Measurements from ENCODE around the gene SERTM1.
A peak's percentile ranks its signal among the peaks of the same experiment; 100 is the strongest.

Gene SERTM1

DNA sequence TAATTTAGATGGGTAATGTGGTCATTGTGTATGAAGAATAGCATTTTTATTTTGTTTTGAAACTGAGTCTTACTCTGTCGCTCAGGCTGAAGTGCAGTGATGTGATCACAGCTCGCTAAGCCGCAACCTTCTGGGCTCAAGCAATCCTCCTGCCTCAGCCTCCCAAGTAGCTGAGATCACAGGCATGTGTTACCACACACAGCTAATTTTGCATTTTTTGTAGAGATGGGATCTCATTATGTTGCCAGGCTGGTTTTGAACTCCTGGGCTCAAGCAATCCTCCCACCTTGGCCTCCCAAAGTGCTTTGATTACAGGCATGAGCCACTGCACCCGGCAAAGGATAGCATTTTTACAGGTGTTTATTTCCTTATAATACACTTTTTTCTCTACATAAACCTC, 36.6 kb downstream of the SERTM1 start:
- DNase-seq (ENCODE audit: low spot score): no peak
- FAIRE-seq: no peak

DNA sequence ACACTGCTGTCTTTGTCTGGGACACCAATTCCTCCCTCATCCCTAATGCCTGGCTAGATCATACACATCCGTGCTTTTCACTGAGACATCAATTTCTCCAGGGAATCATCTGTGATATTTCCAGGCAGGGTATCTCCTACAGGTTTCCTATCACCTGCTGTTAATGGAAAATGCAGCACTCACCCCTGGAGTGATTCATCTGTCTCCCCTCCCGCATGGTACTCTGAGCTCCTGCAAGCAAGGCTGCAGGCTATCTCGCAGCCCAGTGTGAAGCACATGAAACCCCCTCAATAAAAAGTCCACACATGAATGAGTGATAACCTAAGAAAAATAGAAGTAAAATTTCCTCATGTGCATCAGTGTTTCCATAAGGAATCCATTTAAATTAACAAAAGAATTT, 38.5 kb downstream of the SERTM1 start:
- no peak for DNase-seq (ENCODE audit: low spot score)
- FAIRE-seq: no peak

DNA sequence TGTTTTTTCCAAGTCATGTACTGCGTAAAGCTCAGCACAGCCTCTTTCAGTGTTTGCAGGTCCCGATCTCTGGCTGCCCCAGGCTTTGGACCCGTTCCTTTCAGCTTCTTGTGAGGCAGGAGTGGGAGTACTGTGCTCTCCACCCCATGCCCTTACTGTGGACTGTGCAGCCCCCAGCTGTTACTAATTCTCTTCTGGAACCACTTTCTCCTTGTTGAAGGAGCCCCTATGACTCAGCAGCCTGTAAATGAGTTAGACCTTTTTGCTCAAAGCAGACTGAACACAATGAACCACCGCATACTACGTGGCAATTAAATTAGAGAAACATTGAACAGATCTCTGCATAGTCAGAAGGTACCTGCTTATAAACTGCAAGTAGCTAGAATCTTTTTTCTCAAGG, 39.0 kb downstream of the SERTM1 start:
- peak; percentile 14 for DNase-seq (ENCODE audit: low spot score)
- no peak for FAIRE-seq

DNA sequence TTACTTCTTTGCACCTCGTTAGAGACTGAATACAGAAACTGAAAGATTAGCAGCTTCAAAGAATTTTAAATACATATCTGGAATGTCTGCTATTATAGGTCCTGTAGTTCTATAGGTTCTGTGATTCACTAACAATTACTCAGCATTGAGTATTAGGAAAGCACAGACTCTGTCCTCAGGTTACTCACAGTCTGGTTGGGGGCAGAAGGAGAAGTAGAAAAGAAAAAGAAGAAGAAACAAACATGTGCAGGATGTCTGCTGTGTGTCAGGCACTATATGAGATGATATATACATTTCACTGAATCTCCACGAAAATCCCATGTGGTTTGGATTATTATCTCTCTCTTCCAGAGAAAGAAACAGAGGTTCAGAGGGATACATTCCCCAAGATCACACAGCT, 40.1 kb downstream of the SERTM1 start:
- DNase-seq (ENCODE audit: low spot score) (no peak), FAIRE-seq (no peak)

DNA sequence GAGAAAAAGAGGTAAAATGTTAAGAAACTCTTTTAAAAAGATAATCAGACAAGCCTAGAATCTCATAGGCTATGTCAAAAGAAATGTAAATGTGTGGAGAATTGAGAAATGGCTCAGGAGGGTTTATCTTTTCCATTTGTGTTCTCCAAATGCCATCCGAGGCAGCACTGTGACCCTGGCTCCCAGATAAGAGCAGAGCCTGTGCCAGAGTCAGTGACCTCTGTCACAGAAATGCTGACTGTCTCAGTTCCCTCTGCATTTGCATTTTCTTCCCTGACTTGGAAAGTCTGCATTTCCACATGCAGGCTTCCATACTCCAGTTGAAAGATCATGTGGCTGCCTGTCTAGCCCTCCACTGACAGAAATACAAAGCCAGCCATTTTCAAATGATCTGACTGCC, 42.0 kb downstream of the SERTM1 start:
- FAIRE-seq: no peak

DNA sequence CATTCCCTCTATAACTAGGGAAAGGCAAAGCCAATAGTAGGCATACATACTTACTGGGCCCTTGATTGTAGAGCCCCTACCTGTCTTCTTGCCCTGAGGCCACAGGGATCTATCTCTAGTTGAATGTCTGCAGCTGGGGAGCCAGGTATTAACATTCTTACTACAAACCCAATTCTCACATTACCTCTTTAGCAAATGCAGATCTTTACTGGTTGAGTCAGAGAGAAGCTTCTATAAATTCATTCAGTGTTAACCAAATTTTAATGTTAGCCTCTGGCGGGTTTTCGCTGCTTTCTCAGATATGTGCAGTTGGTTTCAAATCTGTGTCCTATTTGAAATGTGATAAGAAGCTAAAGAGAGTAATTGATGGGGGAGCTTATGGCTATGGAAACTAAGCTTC, 43.2 kb downstream of the SERTM1 start:
- no peak for DNase-seq (ENCODE audit: low spot score)
- no peak for FAIRE-seq

More for the DNA sequence above, 42.0 kb downstream of the SERTM1 start:
- no peak for DNase-seq (ENCODE audit: low spot score)

DNA sequence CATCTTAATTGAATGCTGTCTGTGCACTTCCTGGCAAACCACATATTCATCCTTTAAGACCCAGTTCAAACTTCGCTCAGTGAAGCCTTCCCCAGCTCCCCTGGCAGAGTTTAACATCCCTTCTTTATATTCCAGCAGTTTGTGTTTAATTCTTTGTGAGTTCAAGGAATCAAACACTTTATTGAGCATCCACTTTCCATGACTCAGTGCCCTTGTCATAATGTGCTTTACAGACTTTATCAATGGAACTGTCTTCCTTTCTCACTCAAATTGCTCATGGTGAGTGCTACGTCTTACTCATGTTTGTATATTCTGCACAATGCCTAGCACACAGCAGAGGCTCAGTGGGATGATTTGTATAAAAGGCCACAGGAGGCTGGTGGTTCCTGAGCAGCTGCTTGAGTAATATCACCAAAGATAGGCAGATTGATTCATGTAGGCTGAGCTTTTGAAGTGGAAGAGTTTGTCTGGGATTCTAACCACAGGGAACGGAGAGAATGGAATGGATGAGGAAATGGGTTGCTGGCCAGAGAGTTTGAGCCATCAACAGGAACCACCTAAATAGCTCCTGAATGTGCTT, 44.2 kb downstream of the SERTM1 start:
- DNase-seq (ENCODE audit: low spot score) (no peak), FAIRE-seq (no peak)

DNA sequence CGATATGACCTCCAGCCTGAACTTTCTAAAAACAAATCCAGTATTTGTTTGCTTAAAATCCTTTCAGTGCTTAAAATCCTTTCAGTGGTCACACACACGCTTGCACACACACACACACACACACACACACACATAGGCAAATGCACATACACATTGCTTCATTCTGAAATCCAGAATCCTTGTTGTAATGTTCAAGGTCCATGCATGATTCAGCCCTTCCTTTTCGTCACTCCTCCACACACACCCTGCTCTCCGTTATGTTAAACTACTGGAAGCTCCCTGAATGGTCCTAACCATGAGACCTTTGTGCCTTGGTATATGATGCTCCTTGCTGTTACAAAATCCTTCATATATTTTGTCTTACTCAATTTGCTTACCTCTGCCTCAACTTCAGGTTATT, 44.9 kb downstream of the SERTM1 start:
- DNase-seq (ENCODE audit: low spot score): no peak
- FAIRE-seq: no peak

DNA sequence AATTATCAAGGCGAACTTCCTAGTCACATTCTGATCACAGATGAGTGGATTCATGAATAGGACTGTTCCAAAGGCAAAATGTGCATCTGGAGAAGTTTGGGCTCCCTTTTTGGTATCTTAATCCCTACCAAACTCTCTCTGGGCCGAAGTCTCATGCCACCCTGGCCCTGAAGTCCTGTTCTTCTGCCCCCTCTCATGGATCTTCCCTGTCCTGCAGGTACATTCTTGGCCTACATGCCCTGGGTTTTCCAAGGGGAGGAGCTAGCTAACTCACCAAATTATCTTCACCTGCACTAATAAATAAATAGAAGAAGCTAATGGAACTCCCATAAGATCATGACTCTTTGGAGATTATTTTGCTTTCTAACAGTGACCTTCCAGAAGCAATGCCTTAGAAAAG, 50.3 kb downstream of the SERTM1 start:
- DNase-seq (ENCODE audit: low spot score): no peak
- no peak for FAIRE-seq

DNA sequence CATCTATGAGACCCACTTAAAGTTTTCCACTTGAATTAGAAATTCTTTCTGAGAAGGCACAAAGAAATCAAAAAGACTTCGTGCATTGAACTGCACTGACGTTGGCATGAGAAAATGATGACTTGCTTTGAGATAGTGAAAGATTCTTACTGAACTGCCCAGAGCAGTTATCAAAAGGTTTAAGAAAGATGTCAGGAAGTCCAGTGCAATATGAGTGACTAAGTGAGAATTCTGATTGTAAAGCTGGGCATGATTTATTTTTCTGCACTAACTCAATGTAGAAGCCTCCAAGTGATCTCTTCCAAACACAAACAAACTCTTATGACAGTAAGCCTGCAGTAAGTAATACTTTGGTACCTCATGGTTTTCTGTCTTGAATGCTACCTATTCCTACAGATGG, 52.1 kb downstream of the SERTM1 start:
- DNase-seq (ENCODE audit: low spot score) (no peak), FAIRE-seq (no peak)

DNA sequence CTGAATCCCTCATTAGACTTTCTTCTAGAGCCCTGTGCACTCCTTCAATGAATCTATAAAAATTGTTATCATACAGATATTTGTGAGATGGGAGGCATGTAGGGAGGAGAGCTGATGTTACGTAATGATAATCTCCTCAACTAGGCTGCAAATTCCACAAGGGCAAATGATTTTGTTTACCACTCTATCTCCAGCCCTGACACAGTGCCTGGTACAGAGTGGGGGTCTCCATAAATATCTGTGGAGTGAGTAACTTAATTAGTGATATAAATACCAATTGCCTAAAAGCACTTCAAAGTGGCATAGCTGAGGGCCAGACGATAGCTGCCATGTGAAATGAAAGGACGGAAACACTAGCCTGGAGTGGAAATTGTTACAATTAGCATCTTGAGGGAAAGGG, 54.2 kb downstream of the SERTM1 start:
- FAIRE-seq: no peak
- no peak for DNase-seq (ENCODE audit: low spot score)

DNA sequence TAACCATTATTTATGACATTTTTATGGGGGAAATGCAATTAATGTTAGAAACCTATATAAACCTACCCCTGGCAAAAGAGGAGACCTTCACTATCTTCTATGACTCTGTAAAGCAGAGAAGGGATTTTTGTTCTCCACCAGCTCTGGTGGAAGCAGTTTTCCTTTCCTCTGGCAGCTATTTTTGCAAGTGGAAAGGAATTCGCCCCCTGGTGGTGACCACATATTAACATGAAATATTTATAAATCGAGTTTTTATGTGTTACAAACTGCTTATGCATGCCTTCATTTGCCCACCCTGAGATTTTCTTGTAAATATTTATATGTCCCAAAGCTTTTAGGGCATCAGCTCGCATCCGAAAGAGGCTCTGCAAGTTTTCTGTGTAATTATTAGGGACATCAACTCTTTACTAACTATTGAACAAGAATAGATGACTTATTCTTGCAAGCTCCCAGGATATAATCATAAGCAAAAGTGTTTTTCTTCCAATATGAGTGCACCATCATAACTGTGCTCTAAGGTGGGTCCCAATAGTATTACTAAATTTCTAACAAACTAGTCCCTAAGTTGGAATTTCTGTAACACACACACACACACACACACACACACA, 62.4 kb downstream of the SERTM1 start:
- DNase-seq (ENCODE audit: low spot score) (peak; percentile 44), FAIRE-seq (peak; percentile 23)

DNA sequence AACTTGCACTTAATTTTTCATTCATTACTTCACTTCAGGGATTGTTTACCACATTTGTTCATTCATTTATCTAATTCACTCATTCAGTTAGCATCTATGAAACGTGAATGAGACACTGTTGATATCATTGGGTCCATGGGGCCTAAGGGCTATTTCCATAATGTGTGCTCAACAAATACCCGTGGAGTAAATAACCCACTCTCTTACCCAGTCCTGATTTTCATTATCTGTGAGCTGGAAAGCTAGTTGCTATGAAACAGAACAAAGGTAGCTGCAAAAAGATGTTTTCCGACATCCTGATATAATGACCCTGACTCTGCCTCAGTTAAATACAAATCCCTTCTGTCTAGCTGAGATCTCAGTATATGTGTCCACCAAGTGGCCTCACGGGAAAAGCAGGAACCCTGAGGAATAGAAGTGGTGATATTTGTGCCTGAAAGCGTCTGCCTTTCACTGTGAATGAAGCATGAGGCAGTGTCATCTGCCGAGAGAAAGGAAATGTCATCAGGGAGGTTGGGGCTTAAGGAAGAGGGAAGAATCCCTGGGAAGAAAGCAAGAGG, 63.8 kb downstream of the SERTM1 start:
- FAIRE-seq (no peak), DNase-seq (ENCODE audit: low spot score) (no peak)

DNA sequence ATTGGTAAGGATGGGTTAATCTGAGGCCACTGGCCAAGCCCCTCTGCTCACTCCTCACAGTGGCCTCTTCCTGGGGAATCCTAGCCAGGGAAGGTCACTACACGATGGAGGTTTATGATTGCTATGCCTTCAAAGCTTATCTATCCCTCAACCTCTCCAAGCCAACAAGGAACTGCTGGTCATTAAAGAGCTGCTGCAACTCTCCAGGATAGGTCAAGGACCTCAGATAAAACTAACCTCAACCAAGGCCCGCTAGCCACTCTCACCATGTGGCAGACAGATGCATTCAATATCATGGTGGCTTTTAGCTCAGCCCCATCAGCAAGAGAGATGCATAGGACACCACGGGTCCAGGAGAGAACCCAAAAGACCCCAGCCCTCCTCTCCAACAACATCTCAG, 71.6 kb downstream of the SERTM1 start:
- DNase-seq (ENCODE audit: low spot score) (no peak), FAIRE-seq (no peak)

DNA sequence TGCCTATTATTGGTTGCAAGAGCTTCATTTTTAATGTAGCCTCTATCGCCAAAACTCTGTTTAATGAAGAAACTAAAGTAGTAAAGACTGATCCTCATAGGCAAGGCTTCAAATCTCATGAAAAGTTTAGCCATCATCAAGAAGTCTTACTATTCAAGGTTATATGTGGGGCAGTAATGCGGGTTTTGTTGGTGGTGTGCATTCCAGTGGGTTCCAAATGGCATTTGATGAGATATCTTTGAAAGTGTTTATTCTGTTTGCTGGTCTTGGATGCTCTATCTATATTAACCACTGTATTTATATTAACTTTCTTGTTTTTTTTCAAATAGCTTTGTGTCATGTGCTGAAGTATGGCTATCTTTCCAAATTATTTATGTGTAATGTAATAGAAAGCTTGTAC, 72.2 kb downstream of the SERTM1 start:
- no peak for DNase-seq (ENCODE audit: low spot score)
- FAIRE-seq: no peak
